Measurements from ENCODE around the gene HIGD2B.

The HIGD2B gene

DNA sequence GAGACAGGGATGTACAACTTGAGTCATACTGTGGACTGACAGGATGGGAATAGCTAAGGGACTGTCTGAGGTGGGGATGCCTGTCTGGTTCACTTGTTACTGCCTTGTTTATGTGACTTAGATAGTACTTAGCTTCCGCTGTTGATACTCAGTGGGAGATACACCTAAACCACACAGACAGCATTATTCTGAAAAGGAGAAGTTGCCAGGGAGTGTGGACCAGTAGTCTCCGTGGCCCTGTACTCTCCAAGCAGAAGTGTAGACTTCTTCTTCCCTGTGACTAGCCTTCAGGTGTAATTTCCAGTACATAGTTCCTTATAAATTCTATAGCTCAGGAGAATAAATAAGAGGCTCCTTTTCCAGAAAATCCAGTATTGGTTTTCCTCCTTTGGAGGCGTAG, 5.1 kb downstream of the HIGD2B start:
- Histone ChIP-seq H3K36me3 (ENCODE audit: insufficient read depth, low read length) (no peaks in the 10 kb centered on the region), H2AFZ (ENCODE audit: low read length) (no peak overlapping the region)

DNA sequence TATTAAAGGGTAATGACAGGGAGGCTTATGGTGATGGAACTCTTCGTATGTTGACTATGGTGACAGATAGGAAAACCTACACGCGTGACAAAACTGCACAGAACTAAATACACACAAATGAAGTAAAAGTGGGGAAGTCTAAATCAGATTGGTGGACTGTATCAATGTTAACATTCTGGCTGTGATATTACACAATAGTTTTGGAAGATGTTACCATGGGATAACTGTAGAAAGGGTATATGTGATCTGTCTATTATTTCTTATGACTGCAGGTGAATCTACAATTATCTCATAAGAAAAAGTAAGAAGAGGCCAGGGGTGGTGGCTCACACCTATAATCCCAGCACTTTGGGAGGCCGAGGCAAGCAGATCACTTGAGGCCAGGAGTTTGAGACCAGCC, 9.1 kb downstream of the HIGD2B start:
- Histone ChIP-seq H2AFZ (ENCODE audit: low read length) (no peak overlapping the region), H3K4me2 (ENCODE audit: low read length) (no peak overlapping the region), H3K79me2 (ENCODE audit: insufficient read depth, low read length) (no peaks in the 10 kb centered on the region), H3K4me3 (ENCODE audit: low read depth, low read length, poor library complexity, severe bottlenecking) (no peak overlapping the region), H3K9me3 (ENCODE audit: low read length) (no peaks in the 10 kb centered on the region), H3K4me1 (ENCODE audit: insufficient read depth, low read length, severe bottlenecking) (peaks cover 8% of the 10 kb centered on the region), H3K27ac (ENCODE audit: low read depth, low read length, poor library complexity, severe bottlenecking) (no peak overlapping the region), H3K9ac (ENCODE audit: low read length) (no peak overlapping the region), H4K20me1 (ENCODE audit: insufficient read depth, low read length) (no peaks in the 10 kb centered on the region), H3K27me3 (ENCODE audit: insufficient read depth, low read length) (no peaks in the 10 kb centered on the region), H3F3A (ENCODE audit: insufficient read depth, low read length) (no peaks in the 10 kb centered on the region), H3K9me2 (ENCODE audit: low read depth, low read length) (no peaks in the 10 kb centered on the region), H3K36me3 (ENCODE audit: insufficient read depth, low read length) (no peaks in the 10 kb centered on the region)
- TF ChIP-seq, protein P1, sequence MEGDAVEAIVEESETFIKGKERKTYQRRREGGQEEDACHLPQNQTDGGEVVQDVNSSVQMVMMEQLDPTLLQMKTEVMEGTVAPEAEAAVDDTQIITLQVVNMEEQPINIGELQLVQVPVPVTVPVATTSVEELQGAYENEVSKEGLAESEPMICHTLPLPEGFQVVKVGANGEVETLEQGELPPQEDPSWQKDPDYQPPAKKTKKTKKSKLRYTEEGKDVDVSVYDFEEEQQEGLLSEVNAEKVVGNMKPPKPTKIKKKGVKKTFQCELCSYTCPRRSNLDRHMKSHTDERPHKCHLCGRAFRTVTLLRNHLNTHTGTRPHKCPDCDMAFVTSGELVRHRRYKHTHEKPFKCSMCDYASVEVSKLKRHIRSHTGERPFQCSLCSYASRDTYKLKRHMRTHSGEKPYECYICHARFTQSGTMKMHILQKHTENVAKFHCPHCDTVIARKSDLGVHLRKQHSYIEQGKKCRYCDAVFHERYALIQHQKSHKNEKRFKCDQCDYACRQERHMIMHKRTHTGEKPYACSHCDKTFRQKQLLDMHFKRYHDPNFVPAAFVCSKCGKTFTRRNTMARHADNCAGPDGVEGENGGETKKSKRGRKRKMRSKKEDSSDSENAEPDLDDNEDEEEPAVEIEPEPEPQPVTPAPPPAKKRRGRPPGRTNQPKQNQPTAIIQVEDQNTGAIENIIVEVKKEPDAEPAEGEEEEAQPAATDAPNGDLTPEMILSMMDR (IDR thresholded peaks at IDR 0.05; ENCODE audit: low read length), result no peak
- no peak for TF ChIP-seq EZH2 (IDR thresholded peaks at IDR 0.05; ENCODE audit: borderline replicate concordance, low read length)

More for the DNA sequence above, 5.1 kb downstream of the HIGD2B start:
- Histone ChIP-seq H3K27ac (ENCODE audit: low read depth, low read length, poor library complexity, severe bottlenecking) (no peak overlapping the region), H3K9ac (ENCODE audit: low read length) (no peak overlapping the region), H3K4me1 (ENCODE audit: insufficient read depth, low read length, severe bottlenecking) (peaks cover 14% of the 10 kb centered on the region), H4K20me1 (ENCODE audit: insufficient read depth, low read length) (no peaks in the 10 kb centered on the region), H3K9me2 (ENCODE audit: low read depth, low read length) (no peaks in the 10 kb centered on the region), H3K4me3 (ENCODE audit: low read depth, low read length, poor library complexity, severe bottlenecking) (no peak overlapping the region), H3K79me2 (ENCODE audit: insufficient read depth, low read length) (no peaks in the 10 kb centered on the region), H3K27me3 (ENCODE audit: insufficient read depth, low read length) (no peaks in the 10 kb centered on the region), H3K4me2 (ENCODE audit: low read length) (no peak overlapping the region; the same call in 1 of the 2 replicates), H3F3A (ENCODE audit: insufficient read depth, low read length) (no peaks in the 10 kb centered on the region), H3K9me3 (ENCODE audit: low read length) (no peaks in the 10 kb centered on the region)
- TF ChIP-seq, protein P1 (IDR thresholded peaks at IDR 0.05; ENCODE audit: low read length), result no peak

DNA sequence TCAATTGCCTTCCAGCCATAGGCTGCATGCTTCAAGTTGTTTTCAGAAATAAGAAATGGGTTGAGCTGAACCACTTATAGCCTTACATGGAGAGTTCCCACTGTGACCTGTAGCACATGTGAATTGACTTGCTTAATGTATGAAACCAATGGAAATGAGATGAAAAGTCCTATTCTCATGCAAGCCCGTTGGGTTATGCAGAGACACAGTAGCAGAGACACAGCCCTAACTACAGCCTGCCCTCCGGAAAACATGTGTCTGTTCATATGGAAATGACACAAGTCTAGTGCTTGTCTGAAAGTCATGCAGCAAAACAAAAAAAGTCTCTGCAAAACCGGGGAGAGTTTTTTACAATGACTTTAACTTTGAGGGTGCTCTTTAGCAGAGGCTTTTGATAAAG, 14.5 kb downstream of the HIGD2B start:
- no peaks in the 10 kb centered on the region for H3F3A ChIP-seq (ENCODE audit: insufficient read depth, low read length)
- no peak overlapping the region for H2AFZ ChIP-seq (ENCODE audit: low read length)
- no peaks in the 10 kb centered on the region for H3K79me2 ChIP-seq (ENCODE audit: insufficient read depth, low read length)
- no peaks in the 10 kb centered on the region for H3K9me2 ChIP-seq (ENCODE audit: low read depth, low read length)
- TF ChIP-seq, protein P1 (IDR thresholded peaks at IDR 0.05; ENCODE audit: low read length), result no peak
- TF ChIP-seq EZH2 (IDR thresholded peaks at IDR 0.05; ENCODE audit: borderline replicate concordance, low read length), result no peak
- no peak overlapping the region for H3K4me3 ChIP-seq (ENCODE audit: low read depth, low read length, poor library complexity, severe bottlenecking)
- H4K20me1 ChIP-seq (ENCODE audit: insufficient read depth, low read length), result no peaks in the 10 kb centered on the region
- no peak overlapping the region for H3K9ac ChIP-seq (ENCODE audit: low read length)
- H3K27ac ChIP-seq (ENCODE audit: low read depth, low read length, poor library complexity, severe bottlenecking), result no peak overlapping the region
- no peaks in the 10 kb centered on the region for H3K36me3 ChIP-seq (ENCODE audit: insufficient read depth, low read length)
- no peaks in the 10 kb centered on the region for H3K27me3 ChIP-seq (ENCODE audit: insufficient read depth, low read length)
- H3K4me1 ChIP-seq (ENCODE audit: insufficient read depth, low read length, severe bottlenecking), result peaks cover 13% of the 10 kb centered on the region
- H3K9me3 ChIP-seq (ENCODE audit: low read length), result no peaks in the 10 kb centered on the region
- H3K4me2 ChIP-seq (ENCODE audit: low read length), result no peak overlapping the region
